MM.1S (cell line): Measurements from ENCODE around the gene INTS7.

Experiments
- DNase-seq: peaks from one replicate; pipeline ENCODE4 v3.0.0-alpha.2; 2015
- H2AFZ ChIP-seq: fragments of 300-600 bp; sonication (generic); 2 replicates; pipeline ENCODE4 v1.6.0; 2016; ENCODE audit warnings: antibody characterized with exemption, low read length
- H3F3A ChIP-seq: fragments of 300-600 bp; sonication (generic); 2 replicates; pipeline ENCODE4 v1.6.1; 2016; ENCODE audit warnings: mild to moderate bottlenecking, antibody characterized with exemption, low read length, moderate library complexity, mixed read lengths; ENCODE audit not compliant: insufficient read depth
- H3K27ac ChIP-seq: fragments of 300-600 bp; sonication (generic); 2 replicates; pipeline ENCODE4 v1.5.1; 2016; ENCODE audit warnings: mild to moderate bottlenecking, low read length
- H3K27me3 ChIP-seq: fragments of 300-600 bp; sonication (generic); replicated peaks from 2 replicates; pipeline ENCODE4 v1.6.0; 2016; ENCODE audit warnings: low read length; ENCODE audit not compliant: insufficient read depth
- H3K36me3 ChIP-seq: fragments of 300-600 bp; sonication (generic); replicated peaks from 2 replicates; pipeline ENCODE4 v1.6.1; 2016; ENCODE audit warnings: mild to moderate bottlenecking, low read length, mixed read lengths; ENCODE audit not compliant: insufficient read depth
- H3K4me1 ChIP-seq: fragments of 300-600 bp; sonication (generic); 2 replicates; pipeline ENCODE4 v1.6.1; 2016; ENCODE audit warnings: low read length, mixed read lengths
- H3K4me2 ChIP-seq: fragments of 300-600 bp; sonication (generic); 2 replicates; pipeline ENCODE4 v1.6.0; 2016; ENCODE audit warnings: low read depth, low read length
- H3K4me3 ChIP-seq: fragments of 300-600 bp; sonication (generic); 2 replicates; pipeline ENCODE4 v1.5.1; 2016; ENCODE audit warnings: low read length, mixed read lengths
- H3K79me2 ChIP-seq: fragments of 300-600 bp; sonication (generic); 2 replicates; pipeline ENCODE4 v1.6.1; 2016; ENCODE audit warnings: mixed run types, low read length, mixed read lengths
- H3K9ac ChIP-seq: fragments of 300-600 bp; sonication (generic); 2 replicates; pipeline ENCODE4 v1.6.1; 2016; ENCODE audit warnings: low read length, mixed read lengths
- H3K9me2 ChIP-seq: fragments of 300-600 bp; sonication (generic); replicated peaks from 2 replicates; pipeline ENCODE4 v1.6.1; 2016; ENCODE audit warnings: mild to moderate bottlenecking, low read length, mixed read lengths; ENCODE audit not compliant: insufficient read depth
- H3K9me3 ChIP-seq: fragments of 300-600 bp; sonication (generic); replicated peaks from 2 replicates; pipeline ENCODE4 v1.6.1; 2016; ENCODE audit warnings: mild to moderate bottlenecking, low read length, mixed read lengths; ENCODE audit not compliant: insufficient read depth
- H4K20me1 ChIP-seq: fragments of 300-600 bp; sonication (generic); 2 replicates; pipeline ENCODE4 v1.6.1; 2016; ENCODE audit warnings: mild to moderate bottlenecking, low read length, moderate library complexity, mixed read lengths; ENCODE audit not compliant: insufficient read depth
- EZH2 ChIP-seq: fragments of 300-600 bp; sonication (generic); optimal IDR thresholded peaks from 2 replicates; pipeline ENCODE3; 2017; ENCODE audit warnings: low read depth, mild to moderate bottlenecking, antibody characterized with exemption, low read length, mixed read lengths
- EZH2phosphoT487 ChIP-seq: fragments of 300-600 bp; sonication (generic); IDR thresholded peaks from 2 replicates; pipeline ENCODE4 v1.6.1; 2018; ENCODE audit warnings: antibody characterized with exemption, low read length
- TF ChIP-seq, protein P1 (sequence below): fragments of 300-600 bp; sonication (generic); IDR thresholded peaks from 2 replicates; pipeline ENCODE4 v1.5.1; 2016; ENCODE audit warnings: antibody characterized with exemption, low read length, mixed read lengths

INTS7 gene

GRCh38 chr1:211910913-211911485 lies 124.4 kb downstream of the INTS7 start:
- Histone ChIP-seq H3K9me3 (no peaks in the 10 kb centered on the region), H3K79me2 (no peaks in the 10 kb centered on the region), H3K4me2 (no peak overlapping the region), H2AFZ (no peak overlapping the region), H3K27me3 (no peaks in the 10 kb centered on the region), H4K20me1 (no peaks in the 10 kb centered on the region), H3K4me3 (no peak overlapping the region), H3F3A (no peaks in the 10 kb centered on the region), H3K36me3 (no peaks in the 10 kb centered on the region), H3K4me1 (no peaks in the 10 kb centered on the region), H3K9me2 (no peaks in the 10 kb centered on the region), H3K9ac (no peak overlapping the region), H3K27ac (no peak overlapping the region)
- TF ChIP-seq, protein P1, sequence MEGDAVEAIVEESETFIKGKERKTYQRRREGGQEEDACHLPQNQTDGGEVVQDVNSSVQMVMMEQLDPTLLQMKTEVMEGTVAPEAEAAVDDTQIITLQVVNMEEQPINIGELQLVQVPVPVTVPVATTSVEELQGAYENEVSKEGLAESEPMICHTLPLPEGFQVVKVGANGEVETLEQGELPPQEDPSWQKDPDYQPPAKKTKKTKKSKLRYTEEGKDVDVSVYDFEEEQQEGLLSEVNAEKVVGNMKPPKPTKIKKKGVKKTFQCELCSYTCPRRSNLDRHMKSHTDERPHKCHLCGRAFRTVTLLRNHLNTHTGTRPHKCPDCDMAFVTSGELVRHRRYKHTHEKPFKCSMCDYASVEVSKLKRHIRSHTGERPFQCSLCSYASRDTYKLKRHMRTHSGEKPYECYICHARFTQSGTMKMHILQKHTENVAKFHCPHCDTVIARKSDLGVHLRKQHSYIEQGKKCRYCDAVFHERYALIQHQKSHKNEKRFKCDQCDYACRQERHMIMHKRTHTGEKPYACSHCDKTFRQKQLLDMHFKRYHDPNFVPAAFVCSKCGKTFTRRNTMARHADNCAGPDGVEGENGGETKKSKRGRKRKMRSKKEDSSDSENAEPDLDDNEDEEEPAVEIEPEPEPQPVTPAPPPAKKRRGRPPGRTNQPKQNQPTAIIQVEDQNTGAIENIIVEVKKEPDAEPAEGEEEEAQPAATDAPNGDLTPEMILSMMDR: no peak
- no peak for TF ChIP-seq EZH2
- TF ChIP-seq EZH2phosphoT487: no peak
- DNase-seq: no peak

GRCh38 chr1:211910113-211910884 lies 125.1 kb downstream of the INTS7 start:
- Histone ChIP-seq H3K9me2 (no peaks in the 10 kb centered on the region), H4K20me1 (no peaks in the 10 kb centered on the region), H3K4me3 (no peak overlapping the region), H3K27me3 (no peaks in the 10 kb centered on the region), H3K79me2 (no peaks in the 10 kb centered on the region), H3K36me3 (no peaks in the 10 kb centered on the region), H3K9ac (no peak overlapping the region), H3K27ac (no peak overlapping the region), H3K9me3 (no peaks in the 10 kb centered on the region), H2AFZ (no peak overlapping the region), H3F3A (no peaks in the 10 kb centered on the region), H3K4me1 (no peaks in the 10 kb centered on the region), H3K4me2 (no peak overlapping the region)
- TF ChIP-seq EZH2: no peak
- TF ChIP-seq, protein P1: no peak
- no peak for TF ChIP-seq EZH2phosphoT487
- no peak for DNase-seq

DNA sequence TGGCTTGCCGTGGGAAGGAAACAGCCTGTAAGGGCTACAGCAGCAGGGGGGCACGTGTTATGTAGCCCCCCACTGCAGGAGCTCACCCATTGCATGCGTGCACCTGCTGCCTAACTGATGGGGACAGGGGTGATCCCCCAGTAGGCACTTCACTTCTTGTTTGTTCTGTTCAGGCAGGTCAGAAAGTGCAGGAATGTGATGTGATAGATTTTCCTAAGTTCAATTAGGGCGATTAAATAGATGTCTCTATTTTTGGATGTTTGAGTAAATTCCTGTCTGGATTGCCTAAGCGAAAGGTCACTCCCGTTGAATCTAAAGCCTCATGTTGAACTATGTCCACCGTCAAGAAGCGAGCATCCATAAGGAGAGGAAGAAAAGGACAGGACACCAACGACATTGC lies 126.0 kb downstream of the INTS7 start:
- Histone ChIP-seq H4K20me1 (no peaks in the 10 kb centered on the region), H3K9me2 (no peaks in the 10 kb centered on the region), H3K27ac (no peak overlapping the region), H3K4me2 (no peak overlapping the region), H3K27me3 (no peaks in the 10 kb centered on the region), H3F3A (no peaks in the 10 kb centered on the region), H3K9ac (no peak overlapping the region), H2AFZ (no peak overlapping the region), H3K79me2 (no peaks in the 10 kb centered on the region), H3K4me3 (no peak overlapping the region), H3K4me1 (no peaks in the 10 kb centered on the region), H3K36me3 (no peaks in the 10 kb centered on the region), H3K9me3 (no peaks in the 10 kb centered on the region)
- DNase-seq: no peak
- TF ChIP-seq EZH2 (no peak), EZH2phosphoT487 (no peak)
- TF ChIP-seq, protein P1: no peak
